Measurements from ENCODE around the gene GOLGA3.
A peak's percentile ranks its signal among the peaks of the same experiment; 100 is the strongest.
"Not testable (repeated sequence)": the region's sequence is repeated elsewhere in the genome, so short reads cannot be mapped to it uniquely, and the experiment has no call there.

Gene GOLGA3

DNA sequence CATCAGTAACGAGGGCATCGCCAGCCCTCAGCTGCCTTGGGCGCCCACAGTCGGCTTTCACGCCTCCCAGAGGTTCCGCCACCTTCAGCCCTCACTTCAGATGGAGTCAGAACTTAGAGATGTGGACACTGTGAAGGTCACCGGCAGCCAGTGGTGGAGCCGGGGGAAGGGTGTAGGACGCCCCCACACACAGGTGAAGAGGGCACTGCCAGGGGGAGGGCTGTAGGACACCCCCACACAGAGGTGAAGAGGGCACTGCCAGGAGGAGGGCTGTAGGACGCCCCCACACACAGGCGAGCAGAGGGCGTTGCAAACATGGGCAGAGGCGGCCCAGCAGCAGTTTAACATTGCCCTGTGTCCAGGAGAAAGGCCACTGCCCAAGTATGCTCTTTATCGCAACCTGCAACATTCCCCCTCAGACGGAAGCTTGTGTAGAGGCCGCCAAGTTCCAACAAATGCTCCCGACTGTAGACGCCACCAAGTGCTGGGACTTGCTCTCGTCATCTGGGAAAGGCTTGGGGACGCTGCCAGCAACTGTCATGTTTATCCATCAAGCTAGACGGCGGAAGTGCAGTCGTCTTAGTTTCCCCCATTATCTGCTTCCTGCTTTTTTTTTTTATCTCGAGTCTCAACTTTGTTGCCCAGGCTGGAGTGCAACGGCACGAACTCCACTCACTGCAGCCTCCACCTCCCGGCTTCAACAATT, 62.1 kb downstream of the GOLGA3 start:
- no peak for TF ChIP-seq CTCF (IDR thresholded peaks at IDR 0.05; ENCODE audit: borderline replicate concordance, insufficient read depth, low read depth, low read length)

GRCh38 chr12:132765361-132765760, 63.3 kb downstream of the GOLGA3 start:
- H3K4me3 ChIP-seq (ENCODE audit: low read depth, low read length), result no peak overlapping the region

More for the DNA sequence above, 62.1 kb downstream of the GOLGA3 start:
- H3K4me3 ChIP-seq (ENCODE audit: low read depth, low read length), result no peak overlapping the region

DNA sequence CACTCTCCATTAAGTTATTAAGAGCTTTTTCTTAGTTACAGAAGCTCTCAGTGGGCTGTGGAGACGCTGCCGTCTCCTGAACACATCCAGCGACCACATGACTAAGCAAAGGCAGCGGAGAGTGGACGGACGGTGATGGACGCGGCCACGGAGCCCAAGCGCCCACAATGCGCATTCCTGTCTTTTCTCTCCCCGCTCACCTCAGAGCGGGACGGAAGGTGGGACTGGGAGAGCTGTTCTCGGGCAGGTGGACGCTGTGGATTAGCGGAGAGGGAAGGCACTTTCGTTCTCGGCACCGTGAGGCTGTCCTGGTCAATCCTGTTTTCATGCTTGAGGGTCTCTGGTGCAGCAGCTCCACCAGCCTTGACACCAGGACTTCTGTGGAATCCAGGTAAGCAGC, 64.4 kb downstream of the GOLGA3 start:
- TF ChIP-seq CTCF (IDR thresholded peaks at IDR 0.05; ENCODE audit: borderline replicate concordance, insufficient read depth, low read depth, low read length), result no peak

More at GRCh38 chr12:132765361-132765760, 63.3 kb downstream of the GOLGA3 start:
- TF ChIP-seq CTCF (IDR thresholded peaks at IDR 0.05; ENCODE audit: borderline replicate concordance, insufficient read depth, low read depth, low read length), result no peak

GRCh38 chr12:132761921-132762583, 66.6 kb downstream of the GOLGA3 start:
- peak overlapping the region; percentile 85 for H3K4me3 ChIP-seq (ENCODE audit: low read depth, low read length)
- TF ChIP-seq CTCF (IDR thresholded peaks at IDR 0.05; ENCODE audit: borderline replicate concordance, insufficient read depth, low read depth, low read length), result 0 out of 2 replicates have a peak, but pooled peaks have one; percentile 29

More for the DNA sequence above, 64.4 kb downstream of the GOLGA3 start:
- H3K4me3 ChIP-seq (ENCODE audit: low read depth, low read length), result no peak overlapping the region

GRCh38 chr12:132761032-132761920, 67.4 kb downstream of the GOLGA3 start, which contains the start of gene ANKLE2:
Gene ANKLE2 (minus strand): TSS chr12:132761832. CDS start chr12:132761798, 34 bp downstream.
- peak within 1 kb of the TSS; percentile 85 for H3K4me3 ChIP-seq (ENCODE audit: low read depth, low read length)
- TF ChIP-seq CTCF (IDR thresholded peaks at IDR 0.05; ENCODE audit: borderline replicate concordance, insufficient read depth, low read depth, low read length), result no peak

- H3K4me3 ChIP-seq (ENCODE audit: low read depth, low read length), result peak overlapping the region; percentile 10
- TF ChIP-seq CTCF (IDR thresholded peaks at IDR 0.05; ENCODE audit: borderline replicate concordance, insufficient read depth, low read depth, low read length), result no peak
These were observed 69.3 kb downstream of the GOLGA3 start for GRCh38 chr12:132759359-132759758.

DNA sequence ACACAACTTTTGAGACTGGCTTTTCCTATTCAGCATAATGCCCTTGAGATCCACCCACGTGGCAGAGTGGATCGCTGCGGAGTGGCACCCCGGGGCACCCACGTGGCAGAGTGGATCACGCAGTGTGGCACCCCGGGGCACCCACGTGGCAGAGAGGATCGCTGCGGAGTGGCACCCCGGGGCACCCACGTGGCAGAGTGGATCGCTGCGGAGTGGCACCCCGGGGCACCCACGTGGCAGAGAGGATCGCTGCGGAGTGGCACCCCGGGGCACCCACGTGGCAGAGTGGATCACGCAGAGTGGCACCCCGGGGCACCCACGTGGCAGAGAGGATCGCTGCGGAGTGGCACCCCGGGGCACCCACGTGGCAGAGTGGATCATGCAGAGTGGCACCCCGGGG, 69.8 kb downstream of the GOLGA3 start:
- H3K4me3 ChIP-seq (ENCODE audit: low read depth, low read length), result not testable (repeated sequence)

Data from GM12875 (cell line).